Skeletal muscle cell (primary cell): ENCODE measurements around the gene ERCC3.
"Not testable (repeated sequence)": the region's sequence is repeated elsewhere in the genome, so short reads cannot be mapped to it uniquely, and the experiment has no call there.

Experiments used
- DNase-seq: peaks from one replicate; pipeline ENCODE4 v3.0.0-alpha.2; 2010; ENCODE audit warnings: low read depth
- H3K4me3 ChIP-seq: 2 replicates; pipeline ENCODE4 v1.5.1; 2011; ENCODE audit warnings: low read depth, mild to moderate bottlenecking, control low read depth, low read length, moderate library complexity

The ERCC3 gene

GRCh38 chr2:127283275-127283674, 10.7 kb downstream of the ERCC3 start:
- no peak for DNase-seq
- no peak overlapping the region for H3K4me3 ChIP-seq

DNA sequence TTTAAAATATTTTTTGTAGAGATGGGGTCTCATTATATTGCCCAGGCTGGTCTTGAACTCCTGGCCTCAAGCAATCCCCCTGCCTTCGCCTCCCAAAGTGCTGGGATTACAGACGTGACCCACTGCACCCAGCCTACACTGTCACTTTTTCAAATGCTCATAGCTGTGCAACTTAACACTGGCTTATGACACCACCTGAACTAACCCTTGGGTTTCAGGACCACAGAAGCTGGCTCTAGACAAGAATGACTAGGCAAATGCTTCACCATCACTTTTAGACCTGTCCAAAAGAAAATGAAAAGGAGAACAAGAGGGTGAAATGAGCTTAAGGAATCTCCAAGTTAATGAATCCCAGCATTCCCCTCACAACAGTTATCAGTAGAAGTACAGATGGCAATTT, 13.3 kb downstream of the ERCC3 start:
- H3K4me3 ChIP-seq: no peak overlapping the region
- DNase-seq: no peak

GRCh38 chr2:127279781-127280180, 14.2 kb downstream of the ERCC3 start:
- H3K4me3 ChIP-seq: no peak overlapping the region
- DNase-seq: no peak

- DNase-seq: no peak
- H3K4me3 ChIP-seq: no peak overlapping the region
These were observed 15.0 kb downstream of the ERCC3 start for GRCh38 chr2:127278959-127279358.

GRCh38 chr2:127277028-127277427, 16.9 kb downstream of the ERCC3 start:
- H3K4me3 ChIP-seq: no peak overlapping the region

GRCh38 chr2:127275789-127276188, 18.2 kb downstream of the ERCC3 start:
- no peak for DNase-seq
- H3K4me3 ChIP-seq: no peak overlapping the region

More at GRCh38 chr2:127277028-127277427, 16.9 kb downstream of the ERCC3 start:
- DNase-seq: no peak

DNA sequence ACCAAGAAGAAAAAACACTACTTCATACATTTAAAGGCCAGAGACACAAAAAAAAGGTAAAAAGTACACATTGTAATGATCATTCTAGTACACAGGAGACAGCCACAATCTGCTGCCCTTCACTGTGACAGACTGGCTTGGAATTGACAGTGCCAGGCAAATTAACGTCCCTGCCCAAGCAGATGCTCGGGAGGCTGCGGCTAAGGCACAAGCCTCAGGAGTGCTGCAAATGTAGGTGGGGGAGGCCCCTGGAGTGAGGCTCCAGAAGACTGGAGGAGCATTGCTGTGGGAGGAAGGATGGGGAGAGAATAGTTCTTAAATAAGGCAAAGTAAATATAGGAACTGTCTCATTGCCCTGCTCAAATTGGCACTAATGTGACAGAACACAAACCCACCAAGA, 18.6 kb downstream of the ERCC3 start:
- DNase-seq: no peak

GRCh38 chr2:127270663-127271062, 23.3 kb downstream of the ERCC3 start:
- H3K4me3 ChIP-seq: no peak overlapping the region
- DNase-seq: no peak

More for the DNA sequence above, 18.6 kb downstream of the ERCC3 start:
- no peak overlapping the region for H3K4me3 ChIP-seq

- H3K4me3 ChIP-seq: no peak overlapping the region
- no peak for DNase-seq
These were observed 32.0 kb downstream of the ERCC3 start for GRCh38 chr2:127261804-127262406.

DNA sequence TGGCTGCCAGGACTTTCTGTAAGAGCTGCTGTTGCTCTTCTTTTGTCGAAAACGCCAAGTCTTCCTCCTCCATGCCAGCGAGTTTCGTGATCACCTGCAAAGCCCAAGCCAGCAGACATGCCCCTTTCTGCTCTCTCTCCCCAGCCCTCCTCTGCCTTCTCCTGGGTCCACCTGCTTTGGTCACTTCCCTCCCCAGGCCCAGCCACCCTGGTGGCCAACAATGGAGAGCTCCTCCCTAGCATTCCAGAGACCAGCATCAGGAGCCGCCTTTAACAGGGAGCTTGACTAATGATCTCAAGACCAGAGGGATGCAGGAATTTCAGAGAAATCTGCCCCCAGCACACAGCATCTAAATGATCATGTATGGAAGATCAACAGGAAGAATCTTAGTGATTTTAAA, 34.6 kb downstream of the ERCC3 start:
- H3K4me3 ChIP-seq: no peak overlapping the region
- no peak for DNase-seq

GRCh38 chr2:127256866-127257265, 37.1 kb downstream of the ERCC3 start:
- DNase-seq: no peak
- no peak overlapping the region for H3K4me3 ChIP-seq

GRCh38 chr2:127256381-127256780, 37.6 kb downstream of the ERCC3 start:
- no peak overlapping the region for H3K4me3 ChIP-seq
- no peak for DNase-seq

GRCh38 chr2:127255721-127256120, 38.2 kb downstream of the ERCC3 start:
- no peak for DNase-seq
- no peak overlapping the region for H3K4me3 ChIP-seq

- no peak overlapping the region for H3K4me3 ChIP-seq
- DNase-seq: no peak
These were observed 38.8 kb downstream of the ERCC3 start for GRCh38 chr2:127255146-127255545.

DNA sequence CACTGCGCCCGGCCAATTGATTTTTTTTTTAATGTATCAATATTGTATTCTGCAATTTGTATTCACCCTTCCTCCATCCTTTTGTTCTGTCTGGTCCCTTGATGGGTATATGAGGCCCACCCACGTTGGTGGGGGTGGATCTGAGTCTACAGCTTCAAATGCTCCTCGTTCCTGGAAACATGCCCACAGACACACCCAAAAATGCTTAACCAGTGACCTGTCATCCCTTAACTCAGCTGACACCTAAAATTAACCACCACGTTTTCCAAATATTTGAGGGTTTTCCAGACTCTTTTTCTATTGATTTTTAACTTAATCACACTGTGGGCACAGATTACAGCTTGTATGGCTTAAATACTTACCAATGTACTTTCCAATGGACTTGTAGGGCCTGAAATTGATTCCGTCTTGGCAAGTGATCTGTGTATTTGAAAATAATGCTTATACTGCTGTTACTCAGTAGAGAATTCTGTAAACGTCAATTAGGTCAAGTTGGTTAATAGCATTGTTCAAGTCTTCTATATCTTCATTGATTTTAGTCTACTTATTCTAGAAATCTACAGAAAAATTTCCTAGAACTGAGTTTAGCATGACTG, 39.5 kb downstream of the ERCC3 start:
- DNase-seq: no peak
- no peak overlapping the region for H3K4me3 ChIP-seq

DNA sequence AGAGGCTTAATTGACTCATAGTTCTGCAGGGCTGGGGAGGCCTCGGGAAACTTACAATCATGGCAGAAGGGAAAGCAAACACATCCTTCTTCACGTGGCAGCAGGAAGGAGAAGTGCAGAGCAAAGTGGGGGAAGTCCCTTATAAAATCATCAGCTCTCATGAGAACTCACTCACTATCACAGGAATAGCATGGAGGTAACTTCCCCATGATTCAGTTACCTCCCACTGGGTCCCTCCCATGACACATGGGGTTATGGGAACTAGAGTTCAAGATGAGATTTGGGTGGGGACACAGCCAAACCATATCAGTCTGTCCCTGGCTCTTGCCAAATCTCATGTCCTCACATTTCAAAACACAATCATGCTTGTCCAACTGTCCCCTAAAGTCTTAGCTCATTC, 52.8 kb downstream of the ERCC3 start:
- not testable (repeated sequence) for DNase-seq, H3K4me3 ChIP-seq

GRCh38 chr2:127239395-127239794, 54.5 kb downstream of the ERCC3 start:
- DNase-seq: no peak
- H3K4me3 ChIP-seq: no peak overlapping the region

DNA sequence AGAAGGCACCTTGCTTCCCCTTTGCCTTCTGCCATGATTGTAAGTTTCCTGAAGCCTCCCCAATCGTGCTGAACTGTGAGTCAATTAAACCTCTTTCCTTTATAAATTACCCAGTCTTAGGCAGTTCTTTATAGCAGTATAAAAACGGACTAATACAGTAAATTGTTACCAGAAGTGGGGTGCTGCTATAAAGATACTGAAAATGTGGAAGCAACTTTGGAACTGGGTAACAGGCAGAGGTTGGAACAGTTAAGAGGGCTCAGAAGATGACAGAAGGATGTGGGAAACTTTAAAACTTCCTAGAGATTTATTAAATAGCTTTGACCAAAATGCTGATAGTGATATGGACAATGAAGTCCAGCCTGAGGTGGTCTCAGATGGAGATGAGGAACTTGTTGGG, 56.2 kb downstream of the ERCC3 start:
- not testable (repeated sequence) for DNase-seq, H3K4me3 ChIP-seq

- H3K4me3 ChIP-seq: no peak overlapping the region
- no peak for DNase-seq
These were observed 58.8 kb downstream of the ERCC3 start for GRCh38 chr2:127235082-127235702.

DNA sequence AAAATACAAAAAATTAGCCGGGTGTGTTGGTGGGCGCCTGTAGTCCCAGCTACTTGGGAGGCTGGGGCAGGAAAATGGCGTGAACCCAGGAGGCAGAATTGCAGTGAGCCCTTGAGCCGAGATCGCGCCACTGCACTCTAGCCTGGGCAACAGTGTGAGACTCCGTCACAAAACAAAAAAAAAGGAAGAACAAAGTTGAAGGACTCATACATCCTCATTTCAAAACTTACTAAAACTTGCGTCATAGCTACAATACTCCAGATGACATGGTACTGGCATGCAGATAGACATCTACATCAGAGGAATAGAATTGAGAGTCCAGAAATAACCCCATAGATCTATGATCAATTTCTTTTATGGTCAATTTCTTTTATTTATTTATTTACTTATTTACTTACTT, 60.2 kb downstream of the ERCC3 start:
- H3K4me3 ChIP-seq: no peak overlapping the region
- DNase-seq: no peak
